Endothelial cell of umbilical vein (primary cell): Measurements from ENCODE around the gene CMPK2. TPM values are rescaled to one million over a fixed set of nuclear protein-coding genes. Genes with fewer than 3 reads are reported as not detected.

ENCODE experiments used
- BruUV-seq: library from RNA; stranded (reverse); fragments of 400-500 nt; replicated peaks from 2 replicates; lab custom pipeline; 2021; lab: Mats Ljungman, UMichigan
- CTCF ChIA-PET: fragments of 300-600, 350-600 bp; sonication (Branson Sonifier 250); formaldehyde crosslinking; loops from one replicate; lab custom pipeline; 2021; ENCODE audit warnings: antibody characterized with exemption, inconsistent platforms; lab: Charles Lee
- POLR2A ChIA-PET: fragments of 300-600, 350-600 bp; sonication (Branson Sonifier 250); formaldehyde crosslinking; loops from one replicate; lab custom pipeline; 2021; ENCODE audit warnings: antibody characterized with exemption, inconsistent platforms; lab: Charles Lee
- DNase-seq: peaks from one replicate; pipeline ENCODE4 v3.0.0-alpha.2; 2011; ENCODE audit warnings: low read depth, low spot score
- FAIRE-seq: peaks from 2 replicates; lab custom pipeline; 2011; peaks lifted over from hg19 to GRCh38; lab: Jason Lieb, UNC
- H2AFZ ChIP-seq: 2 replicates; pipeline ENCODE4 v1.6.0; 2012; ENCODE audit warnings: low read depth, low read length, control low read depth, inconsistent platforms
- H3K27ac ChIP-seq: 2 replicates; pipeline ENCODE4 v1.5.1; 2011; ENCODE audit warnings: low read depth, mild to moderate bottlenecking, control low read depth, low read length, moderate library complexity; ENCODE audit not compliant: insufficient read depth
- H3K27me3 ChIP-seq, 2 experiments: 2 replicates each; pipeline versions ENCODE4 v1.6.0 to v1.6.1; 2011; ENCODE audit warnings: low read length in 2 of 2, mixed read lengths in 1 of 2; ENCODE audit not compliant: control insufficient read depth in 2 of 2, insufficient read depth in 2 of 2
- H3K36me3 ChIP-seq, 2 experiments: 2 replicates in 1 of 2; 3 replicates in 1 of 2; pipeline ENCODE4 v1.5.1; 2011; ENCODE audit warnings: low read length in 2 of 2, mild to moderate bottlenecking in 1 of 2, moderate library complexity in 1 of 2; ENCODE audit not compliant: control insufficient read depth in 2 of 2, insufficient read depth in 2 of 2; ENCODE audit errors: extremely low read depth in 1 of 2
- H3K4me1 ChIP-seq: 3 replicates; pipeline ENCODE4 v1.5.1; 2011; ENCODE audit warnings: mild to moderate bottlenecking, low read length; ENCODE audit not compliant: control insufficient read depth, insufficient read depth; ENCODE audit errors: extremely low read depth
- H3K4me2 ChIP-seq: 2 replicates; pipeline ENCODE4 v1.6.1; 2011; ENCODE audit warnings: low read length, control low read depth, mixed read lengths; ENCODE audit not compliant: insufficient read depth
- H3K4me3 ChIP-seq, 3 experiments: fragments of 200-600 bp in 1 of 3; sonication (generic), shearing (Covaris generic) in 1 of 3; replicated peaks in 1 of 3; 2 replicates each; pipeline ENCODE4 v1.5.1; 2011 to 2016; ENCODE audit warnings: control low read depth in 3 of 3, low read length in 3 of 3, mild to moderate bottlenecking in 2 of 3, inconsistent platforms in 1 of 3, low read depth in 1 of 3, moderate library complexity in 1 of 3; ENCODE audit not compliant: insufficient read depth in 1 of 3
- H3K79me2 ChIP-seq: 2 replicates; pipeline ENCODE4 v1.6.0; 2012; ENCODE audit warnings: low read length, inconsistent platforms; ENCODE audit not compliant: control insufficient read depth, insufficient read depth
- H3K9ac ChIP-seq: replicated peaks from 2 replicates; pipeline ENCODE3; 2011; ENCODE audit warnings: low read length, control low read depth; ENCODE audit not compliant: insufficient read depth; ENCODE audit errors: extremely low read depth
- H3K9me1 ChIP-seq: replicated peaks from 3 replicates; pipeline ENCODE4 v1.6.0; 2011; ENCODE audit warnings: mild to moderate bottlenecking, low read length; ENCODE audit not compliant: control insufficient read depth, insufficient read depth; ENCODE audit errors: extremely low read depth
- H3K9me3 ChIP-seq: replicated peaks from 2 replicates; pipeline ENCODE4 v1.5.1; 2012; ENCODE audit warnings: low read length, inconsistent platforms; ENCODE audit not compliant: control insufficient read depth, insufficient read depth
- H4K20me1 ChIP-seq: replicated peaks from 2 replicates; pipeline ENCODE3; 2011; ENCODE audit warnings: mild to moderate bottlenecking, low read length; ENCODE audit not compliant: control insufficient read depth, insufficient read depth; ENCODE audit errors: extremely low read depth
- CTCF ChIP-seq, 2 donors: IDR thresholded peaks; 1 replicate in 1 of 2; 2 replicates in 1 of 2; pipeline ENCODE4 v1.5.1; 2011; ENCODE audit warnings: low read length in 2 of 2, mild to moderate bottlenecking in 2 of 2, moderate library complexity in 2 of 2, control low read depth in 1 of 2, inconsistent platforms in 1 of 2, low read depth in 1 of 2; ENCODE audit not compliant: insufficient read depth in 1 of 2; ENCODE audit errors: extremely low read depth in 1 of 2
- EZH2 ChIP-seq: IDR thresholded peaks from 2 replicates; pipeline ENCODE4 v1.6.1; 2012; ENCODE audit warnings: borderline replicate concordance, low read depth, mild to moderate bottlenecking, moderate library complexity, low read length, inconsistent platforms; ENCODE audit not compliant: severe bottlenecking
- FOS ChIP-seq: IDR thresholded peaks from 2 replicates; pipeline ENCODE4 v1.6.1; 2011; ENCODE audit warnings: mild to moderate bottlenecking, low read length, moderate library complexity, borderline replicate concordance; ENCODE audit not compliant: insufficient read depth
- GATA2 ChIP-seq: IDR thresholded peaks from 2 replicates; pipeline ENCODE4 v1.7.0; 2011; ENCODE audit warnings: low read depth, mild to moderate bottlenecking, moderate library complexity, mixed read lengths, low read length; ENCODE audit not compliant: insufficient read length, insufficient read depth
- JUN ChIP-seq: IDR thresholded peaks from 2 replicates; pipeline ENCODE4 v1.6.1; 2011; ENCODE audit warnings: borderline replicate concordance, low read depth; ENCODE audit not compliant: insufficient read length, insufficient read depth
- MAX ChIP-seq: IDR thresholded peaks from 2 replicates; pipeline ENCODE4 v1.6.1; 2011; ENCODE audit not compliant: insufficient read depth, insufficient read length
- MYC ChIP-seq: IDR thresholded peaks from one replicate; pipeline ENCODE4 v1.6.1; 2011; ENCODE audit warnings: mild to moderate bottlenecking, low read depth, low read length
- POLR2A ChIP-seq: IDR thresholded peaks from 2 replicates; pipeline ENCODE4 v1.6.1; 2012; ENCODE audit warnings: low read depth, mild to moderate bottlenecking, control low read depth, low read length
- POLR2AphosphoS5 ChIP-seq: IDR thresholded peaks from 2 replicates; pipeline ENCODE4 v1.6.1; 2012; ENCODE audit warnings: low read depth, mild to moderate bottlenecking, control low read depth, low read length, moderate library complexity; ENCODE audit not compliant: insufficient read depth
- dilution Hi-C: fragments of 300-500 bp; cut with MboI; formaldehyde crosslinking; loops from one replicate; pipeline ENCODE4 v1.15.0; 2019; ENCODE audit warnings: low sequenced_read_pairs; ENCODE audit not compliant: extremely low pct_ligation_motif_present
- intact Hi-C: fragments of 100-400 bp; cut with micrococcal nuclease; formaldehyde crosslinking; loops from one replicate; pipeline ENCODE4 v1.10.0; 2022
- polyA plus RNA-seq, 4 experiments: library from polyadenylated mRNA; depleted of rRNA in 3 of 4; stranded (reverse) in 3 of 4; unstranded in 1 of 4; fragments of >200 nt; gene quantifications; 2 replicates each; pipeline versions ENCODE4 v1.2.1 to v1.2.3, GENCODE V29; 2011 to 2012; ENCODE audit warnings: missing spikeins in 1 of 4
- total RNA-seq: library from RNA; stranded (reverse); gene quantifications from 2 replicates; pipeline ENCODE4 v1.2.3, GENCODE V29; 2021

The CMPK2 gene
- total and polyA plus RNA-seq, 2 donors (not counting 3 experiments of a cell fraction or from before 2014, with no cell fraction given), result 0.15 to 0.69 TPM

DNA sequence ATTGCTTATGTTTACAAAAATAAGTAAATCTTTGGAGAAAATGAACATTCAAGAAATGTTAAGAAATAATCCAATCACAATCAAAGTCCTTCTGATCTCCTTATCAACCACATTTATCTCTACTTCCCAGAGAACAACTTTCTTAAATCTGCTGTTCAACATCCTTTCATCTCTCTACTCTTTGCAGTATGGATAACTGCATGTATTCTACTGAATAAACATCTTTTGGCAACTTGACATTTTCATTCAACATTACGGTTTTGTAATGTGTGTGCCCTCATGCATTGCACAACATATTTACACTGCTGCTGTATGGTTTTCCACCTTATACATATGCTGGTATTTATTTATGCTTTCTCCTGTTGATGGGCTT lies 9.2 kb downstream of the CMPK2 start:
- intact Hi-C loops, result no loop called here
- no peak for FAIRE-seq

GRCh38 chr2:6855860-6856547 lies 9.7 kb downstream of the CMPK2 start:
- Histone ChIP-seq H2AFZ (no peak overlapping the region), H3K27me3 (no peaks in the 10 kb centered on the region), H3K36me3 (no peaks in the 10 kb centered on the region), H3K4me2 (no peak overlapping the region), H3K9ac (no peak overlapping the region), H3K79me2 (no peaks in the 10 kb centered on the region), H3K9me3 (no peaks in the 10 kb centered on the region), H3K4me3 (no peak overlapping the region), H4K20me1 (no peaks in the 10 kb centered on the region), H3K9me1 (no peaks in the 10 kb centered on the region), H3K4me1 (no peaks in the 10 kb centered on the region), H3K27ac (no peak overlapping the region)
- TF ChIP-seq GATA2 (no peak), EZH2 (no peak), MYC (no peak), JUN (no peak), FOS (no peak), CTCF (IDR thresholded peaks at IDR 0.05; ENCODE audit: extremely low read depth in 1 of 2, insufficient read depth in 1 of 2, low read depth in 1 of 2, low read length in 2 of 2) (no peak), POLR2AphosphoS5 (no peak), MAX (no peak), POLR2A (no peak)
- ChIA-PET CTCF (no interaction called here), POLR2A (no interaction called here)
- dilution Hi-C loops (no loop called here), intact Hi-C loops (no loop called here)
- FAIRE-seq (no peak), DNase-seq (no peak)
- no TSS peak for BruUV-seq

More for the DNA sequence above, 9.2 kb downstream of the CMPK2 start:
- Histone ChIP-seq H3K9me3 (no peaks in the 10 kb centered on the region), H3K9ac (no peak overlapping the region), H3K9me1 (no peaks in the 10 kb centered on the region), H3K36me3 (no peaks in the 10 kb centered on the region), H3K27ac (no peak overlapping the region), H3K4me3 (no peak overlapping the region), H3K79me2 (no peaks in the 10 kb centered on the region), H3K4me2 (no peak overlapping the region), H4K20me1 (no peaks in the 10 kb centered on the region), H3K27me3 (no peaks in the 10 kb centered on the region), H3K4me1 (no peaks in the 10 kb centered on the region), H2AFZ (no peak overlapping the region)
- no peak for DNase-seq
- dilution Hi-C loops, result no loop called here
- ChIA-PET POLR2A (no interaction called here), CTCF (no interaction called here)
- BruUV-seq, result no TSS peak
- TF ChIP-seq JUN, result no peak
